ENCODE results near the gene SERINC4. TPM values are rescaled to one million over a fixed set of nuclear protein-coding genes. Genes with fewer than 3 reads are reported as not detected.

The SERINC4 gene
- total and polyA plus RNA-seq, 7 experiments from 2014 or later, result 0.13 to 8.8 (median 0.46) TPM; not detected in 1

- CTCF ChIA-PET, result interaction anchor here (0.7 kb wide), 1 partner anchor 10 kb away, joined by 3 read pairs; no protein-coding TSS in a partner anchor
- no peak for ATAC-seq
These were observed 26.0 kb downstream of the SERINC4 start for GRCh38 chr15:43774062-43774461.

GRCh38 chr15:43772624-43773023, 27.4 kb downstream of the SERINC4 start:
- H3K4me3 ChIP-seq (ENCODE audit: low read length), result no peak overlapping the region
- Mint-ChIP-seq H3K9me3 (no peaks in the 10 kb centered on the region), H3K4me3 (no peak overlapping the region), H3K27ac (peak overlapping the region in 3 of 9 donors; percentile 15 to 34 (median 20)), H3K36me3 (peaks cover 0 to 40% (median 23%) of the 10 kb centered on the region in 5 donors), H3K4me1 (peaks cover 0 to 15% (median 12%) of the 10 kb centered on the region in 7 donors), H3K27me3 (no peaks in the 10 kb centered on the region)
- ChIA-PET POLR2A (interaction anchor here (0.8 to 2.2 kb wide), 3 partner anchors 8 to 23 kb away, joined by 3 to 7 read pairs (median 3); no protein-coding TSS in a partner anchor), CTCF (no interaction called here)
- peaks cover 19 to 49% (median 30%) of the 10 kb centered on the region in 3 experiments for H3K36me3 ChIP-seq (ENCODE audit: control insufficient read depth in 2 of 3, insufficient read depth in 3 of 3, low read length in 3 of 3)
- intact Hi-C loops (cut with micrococcal nuclease), result no loop called here
- ATAC-seq (no peak), DNase-seq (no peak)
- H3K4me1 ChIP-seq (ENCODE audit: control insufficient read depth in 2 of 2, insufficient read depth in 2 of 2, low read length in 2 of 2), result peaks cover 0 to 6% of the 10 kb centered on the region in 2 donors
- H3K9me3 ChIP-seq (ENCODE audit: control insufficient read depth in 2 of 3, low read length in 3 of 3), result no peaks in the 10 kb centered on the region
- H3K27me3 ChIP-seq (ENCODE audit: control insufficient read depth in 2 of 2, insufficient read depth in 2 of 2, low read length in 2 of 2), result no peaks in the 10 kb centered on the region
- H3K27ac ChIP-seq (ENCODE audit: low read depth, low read length), result no peak overlapping the region

More at GRCh38 chr15:43774062-43774461, 26.0 kb downstream of the SERINC4 start:
- no peak for DNase-seq
- peaks cover 0 to 29% (median 18%) of the 10 kb centered on the region in 5 donors for H3K36me3 Mint-ChIP-seq
- H3K27ac Mint-ChIP-seq, result peak overlapping the region in 6 of 9 donors; percentile 24 to 96 (median 82)
- peaks cover 3 to 21% (median 12%) of the 10 kb centered on the region in 7 donors for H3K4me1 Mint-ChIP-seq
- H3K4me1 ChIP-seq (ENCODE audit: control insufficient read depth in 2 of 2, insufficient read depth in 2 of 2, low read length in 2 of 2), result peaks cover 0 to 9% of the 10 kb centered on the region in 2 donors
- H3K27ac ChIP-seq (ENCODE audit: low read depth, low read length), result no peak overlapping the region
- H3K9me3 Mint-ChIP-seq, result no peaks in the 10 kb centered on the region
- H3K27me3 Mint-ChIP-seq, result peaks cover 0 to 3% (median 0%) of the 10 kb centered on the region in 5 donors
- H3K9me3 ChIP-seq (ENCODE audit: control insufficient read depth in 2 of 3, low read length in 3 of 3), result no peaks in the 10 kb centered on the region
- intact Hi-C loops (cut with micrococcal nuclease), result no loop called here
- no peaks in the 10 kb centered on the region for H3K27me3 ChIP-seq (ENCODE audit: control insufficient read depth in 2 of 2, insufficient read depth in 2 of 2, low read length in 2 of 2)
- no peak overlapping the region for H3K4me3 Mint-ChIP-seq
- peaks cover 14 to 35% (median 22%) of the 10 kb centered on the region in 3 experiments for H3K36me3 ChIP-seq (ENCODE audit: control insufficient read depth in 2 of 3, insufficient read depth in 3 of 3, low read length in 3 of 3)
- POLR2A ChIA-PET, result interaction anchor here (0.6 to 1.2 kb wide), 2 partner anchors 18 to 1806 kb away, joined by 3 to 4 read pairs; no protein-coding TSS in a partner anchor
- no peak overlapping the region for H3K4me3 ChIP-seq (ENCODE audit: low read length)

- no peaks in the 10 kb centered on the region for H3K27me3 ChIP-seq (ENCODE audit: control insufficient read depth in 2 of 2, insufficient read depth in 2 of 2, low read length in 2 of 2)
- Mint-ChIP-seq H3K36me3 (peaks cover 0 to 40% (median 23%) of the 10 kb centered on the region in 5 donors), H3K9me3 (no peaks in the 10 kb centered on the region), H3K4me3 (no peak overlapping the region), H3K27ac (peak overlapping the region in 3 of 9 donors; percentile 15 to 38 (median 33)), H3K4me1 (peaks cover 0 to 8% (median 5%) of the 10 kb centered on the region in 7 donors), H3K27me3 (no peaks in the 10 kb centered on the region)
- POLR2A ChIA-PET, result interaction anchor here (0.8 to 2.2 kb wide), 5 partner anchors 11 to 56 kb away, joined by 3 to 7 read pairs (median 4); no protein-coding TSS in a partner anchor
- H3K27ac ChIP-seq (ENCODE audit: low read depth, low read length), result no peak overlapping the region
- CTCF ChIA-PET, result no interaction called here
- H3K4me1 ChIP-seq (ENCODE audit: control insufficient read depth in 2 of 2, insufficient read depth in 2 of 2, low read length in 2 of 2), result peaks cover 0 to 6% of the 10 kb centered on the region in 2 donors
- no peak for DNase-seq
- H3K9me3 ChIP-seq (ENCODE audit: control insufficient read depth in 2 of 3, low read length in 3 of 3), result no peaks in the 10 kb centered on the region
- H3K36me3 ChIP-seq (ENCODE audit: control insufficient read depth in 2 of 3, insufficient read depth in 3 of 3, low read length in 3 of 3), result peaks cover 19 to 56% (median 30%) of the 10 kb centered on the region in 3 experiments
- no peak overlapping the region for H3K4me3 ChIP-seq (ENCODE audit: low read length)
- no peak for ATAC-seq
- intact Hi-C loops (cut with micrococcal nuclease), result no loop called here
These were observed 28.2 kb downstream of the SERINC4 start for GRCh38 chr15:43771816-43772215.

- Histone ChIP-seq H3K4me1 (ENCODE audit: control insufficient read depth in 2 of 2, insufficient read depth in 2 of 2, low read length in 2 of 2) (no peaks in the 10 kb centered on the region), H3K36me3 (ENCODE audit: control insufficient read depth in 2 of 3, insufficient read depth in 3 of 3, low read length in 3 of 3) (peaks cover 35 to 77% (median 35%) of the 10 kb centered on the region in 3 experiments), H3K4me3 (ENCODE audit: low read length) (no peak overlapping the region), H3K27me3 (ENCODE audit: control insufficient read depth in 2 of 2, insufficient read depth in 2 of 2, low read length in 2 of 2) (no peaks in the 10 kb centered on the region), H3K9me3 (ENCODE audit: control insufficient read depth in 2 of 3, low read length in 3 of 3) (no peaks in the 10 kb centered on the region), H3K27ac (ENCODE audit: low read depth, low read length) (peak overlapping the region; percentile 28)
- intact Hi-C loops (cut with micrococcal nuclease), result loop anchor here (1.0 to 2.0 kb wide), 3 partner anchors 8 to 22 kb away; no protein-coding TSS in a partner anchor
- H3K27me3 Mint-ChIP-seq, result no peaks in the 10 kb centered on the region
- DNase-seq (peak in 8 of 9 donors; percentile 28 to 59 (median 50)), ATAC-seq (peak; percentile 87)
- H3K36me3 Mint-ChIP-seq, result peaks cover 0 to 53% (median 28%) of the 10 kb centered on the region in 5 donors
- H3K27ac Mint-ChIP-seq, result peak overlapping the region in 6 of 9 donors; percentile 28 to 77 (median 57)
- H3K4me1 Mint-ChIP-seq, result peaks cover 0 to 8% (median 5%) of the 10 kb centered on the region in 7 donors
- ChIA-PET POLR2A (no interaction called here), CTCF (interaction anchor here (1.4 kb wide), 1 partner anchor 12 kb away, joined by 5 read pairs; no protein-coding TSS in a partner anchor)
- H3K4me3 Mint-ChIP-seq, result no peak overlapping the region
- no peaks in the 10 kb centered on the region for H3K9me3 Mint-ChIP-seq
These were observed 30.3 kb downstream of the SERINC4 start for GRCh38 chr15:43769584-43770228.

- intact Hi-C loops (cut with micrococcal nuclease), result no loop called here
- Mint-ChIP-seq H3K27ac (peak overlapping the region in 5 of 9 donors; percentile 3 to 77 (median 26)), H3K4me1 (peaks cover 0 to 7% (median 3%) of the 10 kb centered on the region in 7 donors), H3K36me3 (peaks cover 10 to 49% (median 27%) of the 10 kb centered on the region in 5 donors), H3K9me3 (no peaks in the 10 kb centered on the region), H3K27me3 (no peaks in the 10 kb centered on the region), H3K4me3 (no peak overlapping the region)
- Histone ChIP-seq H3K36me3 (ENCODE audit: control insufficient read depth in 2 of 3, insufficient read depth in 3 of 3, low read length in 3 of 3) (peaks cover 21 to 92% (median 24%) of the 10 kb centered on the region in 3 experiments), H3K4me1 (ENCODE audit: control insufficient read depth in 2 of 2, insufficient read depth in 2 of 2, low read length in 2 of 2) (no peaks in the 10 kb centered on the region), H3K9me3 (ENCODE audit: control insufficient read depth in 2 of 3, low read length in 3 of 3) (no peaks in the 10 kb centered on the region), H3K27ac (ENCODE audit: low read depth, low read length) (no peak overlapping the region), H3K27me3 (ENCODE audit: control insufficient read depth in 2 of 2, insufficient read depth in 2 of 2, low read length in 2 of 2) (no peaks in the 10 kb centered on the region), H3K4me3 (ENCODE audit: low read length) (no peak overlapping the region)
- ChIA-PET POLR2A (no interaction called here), CTCF (no interaction called here)
- DNase-seq, result no peak
- no peak for ATAC-seq
These were observed 36.1 kb downstream of the SERINC4 start for GRCh38 chr15:43763819-43764446.

- peaks cover 14 to 87% (median 19%) of the 10 kb centered on the region in 3 experiments for H3K36me3 ChIP-seq (ENCODE audit: control insufficient read depth in 2 of 3, insufficient read depth in 3 of 3, low read length in 3 of 3)
- no peak for DNase-seq
- H3K27ac Mint-ChIP-seq, result peak overlapping the region in 1 of 9 donors; percentile 1
These were observed 37.2 kb downstream of the SERINC4 start for GRCh38 chr15:43762824-43763223.

More at GRCh38 chr15:43762824-43763223, 37.2 kb downstream of the SERINC4 start:
- Mint-ChIP-seq H3K4me3 (no peak overlapping the region), H3K27me3 (no peaks in the 10 kb centered on the region), H3K9me3 (no peaks in the 10 kb centered on the region), H3K4me1 (peaks cover 0 to 7% (median 3%) of the 10 kb centered on the region in 7 donors), H3K36me3 (peaks cover 10 to 40% (median 23%) of the 10 kb centered on the region in 5 donors)
- H3K9me3 ChIP-seq (ENCODE audit: control insufficient read depth in 2 of 3, low read length in 3 of 3), result no peaks in the 10 kb centered on the region
- CTCF ChIA-PET, result no interaction called here
- no peaks in the 10 kb centered on the region for H3K27me3 ChIP-seq (ENCODE audit: control insufficient read depth in 2 of 2, insufficient read depth in 2 of 2, low read length in 2 of 2)
- ATAC-seq, result no peak
- POLR2A ChIA-PET, result no interaction called here
- no peak overlapping the region for H3K27ac ChIP-seq (ENCODE audit: low read depth, low read length)
- intact Hi-C loops (cut with micrococcal nuclease), result no loop called here
- H3K4me3 ChIP-seq (ENCODE audit: low read length), result no peak overlapping the region
- no peaks in the 10 kb centered on the region for H3K4me1 ChIP-seq (ENCODE audit: control insufficient read depth in 2 of 2, insufficient read depth in 2 of 2, low read length in 2 of 2)
